ENCODE data around the gene LRRC15. TPM values are rescaled to one million over a fixed set of nuclear protein-coding genes. Genes with fewer than 3 reads are reported as not detected.

LRRC15 gene
- total RNA-seq, 1 donor from 2014 or later, result not detected

- Histone ChIP-seq H3K4me3 (no peak overlapping the region), H3K4me1 (no peaks in the 10 kb centered on the region), H3K9me3 (no peaks in the 10 kb centered on the region), H3K27ac (no peak overlapping the region), H3K27me3 (no peaks in the 10 kb centered on the region), H3K36me3 (no peaks in the 10 kb centered on the region)
- TF ChIP-seq CTCF (IDR thresholded peaks at IDR 0.05), result no peak
- intact Hi-C loops (cut with DNase I), result loop anchor here (10.0 kb wide), 1 partner anchor 255 kb away; no protein-coding TSS in a partner anchor
- no peak for DNase-seq (ENCODE audit: low spot score in 2 of 2)
Measured at GRCh38 chr3:194339840-194340239, 29.7 kb downstream of the LRRC15 start.

- no peak overlapping the region for H3K27ac ChIP-seq
- H3K36me3 ChIP-seq, result no peaks in the 10 kb centered on the region
- TF ChIP-seq CTCF (IDR thresholded peaks at IDR 0.05), result no peak
- intact Hi-C loops (cut with DNase I), result loop anchor here (10.0 kb wide), 1 partner anchor 255 kb away; no protein-coding TSS in a partner anchor
- no peak for DNase-seq (ENCODE audit: low spot score in 2 of 2)
- H3K4me1 ChIP-seq, result no peaks in the 10 kb centered on the region
- H3K4me3 ChIP-seq, result no peak overlapping the region
- H3K9me3 ChIP-seq, result no peaks in the 10 kb centered on the region
- no peaks in the 10 kb centered on the region for H3K27me3 ChIP-seq
Measured at GRCh38 chr3:194339356-194339755, 30.2 kb downstream of the LRRC15 start.

GRCh38 chr3:194337965-194338753 lies 31.4 kb downstream of the LRRC15 start:
- H3K9me3 ChIP-seq, result no peaks in the 10 kb centered on the region
- no peak overlapping the region for H3K27ac ChIP-seq
- H3K36me3 ChIP-seq, result no peaks in the 10 kb centered on the region
- intact Hi-C loops (cut with DNase I), result loop anchor here (10.0 kb wide), 1 partner anchor 257 kb away; no protein-coding TSS in a partner anchor
- H3K4me1 ChIP-seq, result peaks cover 0 to 4% of the 10 kb centered on the region in 2 donors
- TF ChIP-seq CTCF (IDR thresholded peaks at IDR 0.05), result no peak
- DNase-seq (ENCODE audit: low spot score in 2 of 2), result no peak
- no peak overlapping the region for H3K4me3 ChIP-seq
- no peaks in the 10 kb centered on the region for H3K27me3 ChIP-seq

GRCh38 chr3:194336601-194337355 lies 32.8 kb downstream of the LRRC15 start:
- intact Hi-C loops (cut with DNase I), result loop anchor here (10.0 kb wide), 1 partner anchor 258 kb away; no protein-coding TSS in a partner anchor
- H3K9me3 ChIP-seq, result no peaks in the 10 kb centered on the region
- H3K27me3 ChIP-seq, result no peaks in the 10 kb centered on the region
- no peak overlapping the region for H3K4me3 ChIP-seq
- no peak for TF ChIP-seq CTCF (IDR thresholded peaks at IDR 0.05)
- no peaks in the 10 kb centered on the region for H3K36me3 ChIP-seq
- no peak for DNase-seq (ENCODE audit: low spot score in 2 of 2)
- H3K27ac ChIP-seq, result no peak overlapping the region
- H3K4me1 ChIP-seq, result peaks cover 0 to 5% of the 10 kb centered on the region in 2 donors

- no peaks in the 10 kb centered on the region for H3K36me3 ChIP-seq
- intact Hi-C loops (cut with DNase I), result loop anchor here (1.0 to 10.0 kb wide), 3 partner anchors 10 to 261 kb away; no protein-coding TSS in a partner anchor
- DNase-seq (ENCODE audit: low spot score in 2 of 2), result no peak
- H3K27ac ChIP-seq, result no peak overlapping the region
- H3K4me3 ChIP-seq, result peak overlapping the region in 1 of 2 donors; percentile 66
- H3K9me3 ChIP-seq, result no peaks in the 10 kb centered on the region
- TF ChIP-seq CTCF (IDR thresholded peaks at IDR 0.05), result no peak
- H3K27me3 ChIP-seq, result no peaks in the 10 kb centered on the region
- peaks cover 0 to 5% of the 10 kb centered on the region in 2 donors for H3K4me1 ChIP-seq
Measured at GRCh38 chr3:194333981-194334320, 35.6 kb downstream of the LRRC15 start.

Measured in ascending aorta (tissue), 2 donors.